B cell (primary cell): ENCODE measurements around the gene CTTN.

Experiments used
- EZH2 ChIP-seq: IDR thresholded peaks from 2 replicates; pipeline ENCODE4 v1.6.1; 2012; ENCODE audit warnings: borderline replicate concordance, low read depth, mild to moderate bottlenecking, moderate library complexity, low read length; ENCODE audit not compliant: insufficient read depth, poor library complexity, severe bottlenecking
- TF ChIP-seq, protein P1 (sequence below): fragments of 200-600 bp; IDR thresholded peaks from one replicate; pipeline ENCODE4 v1.8.0; 2022; ENCODE audit warnings: antibody characterized with exemption, mild to moderate bottlenecking

- TF ChIP-seq, protein P1, sequence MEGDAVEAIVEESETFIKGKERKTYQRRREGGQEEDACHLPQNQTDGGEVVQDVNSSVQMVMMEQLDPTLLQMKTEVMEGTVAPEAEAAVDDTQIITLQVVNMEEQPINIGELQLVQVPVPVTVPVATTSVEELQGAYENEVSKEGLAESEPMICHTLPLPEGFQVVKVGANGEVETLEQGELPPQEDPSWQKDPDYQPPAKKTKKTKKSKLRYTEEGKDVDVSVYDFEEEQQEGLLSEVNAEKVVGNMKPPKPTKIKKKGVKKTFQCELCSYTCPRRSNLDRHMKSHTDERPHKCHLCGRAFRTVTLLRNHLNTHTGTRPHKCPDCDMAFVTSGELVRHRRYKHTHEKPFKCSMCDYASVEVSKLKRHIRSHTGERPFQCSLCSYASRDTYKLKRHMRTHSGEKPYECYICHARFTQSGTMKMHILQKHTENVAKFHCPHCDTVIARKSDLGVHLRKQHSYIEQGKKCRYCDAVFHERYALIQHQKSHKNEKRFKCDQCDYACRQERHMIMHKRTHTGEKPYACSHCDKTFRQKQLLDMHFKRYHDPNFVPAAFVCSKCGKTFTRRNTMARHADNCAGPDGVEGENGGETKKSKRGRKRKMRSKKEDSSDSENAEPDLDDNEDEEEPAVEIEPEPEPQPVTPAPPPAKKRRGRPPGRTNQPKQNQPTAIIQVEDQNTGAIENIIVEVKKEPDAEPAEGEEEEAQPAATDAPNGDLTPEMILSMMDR = no peak
- no peak for TF ChIP-seq EZH2
Observed at GRCh38 chr11:70427436-70427835, 29.1 kb downstream of the CTTN start.
